HG02623 (cell line): ENCODE results near the gene TC2N.
"Not testable (repeated sequence)": the region's sequence is repeated elsewhere in the genome, so short reads cannot be mapped to it uniquely, and the experiment has no call there.

Experiments
- ATAC-seq: cut with Tn5 transposase; IDR thresholded peaks from one replicate; pipeline ENCODE4 v1.9.1; 2021; ENCODE audit warnings: moderate library complexity; ENCODE audit not compliant: unreplicated experiment

TC2N gene

DNA sequence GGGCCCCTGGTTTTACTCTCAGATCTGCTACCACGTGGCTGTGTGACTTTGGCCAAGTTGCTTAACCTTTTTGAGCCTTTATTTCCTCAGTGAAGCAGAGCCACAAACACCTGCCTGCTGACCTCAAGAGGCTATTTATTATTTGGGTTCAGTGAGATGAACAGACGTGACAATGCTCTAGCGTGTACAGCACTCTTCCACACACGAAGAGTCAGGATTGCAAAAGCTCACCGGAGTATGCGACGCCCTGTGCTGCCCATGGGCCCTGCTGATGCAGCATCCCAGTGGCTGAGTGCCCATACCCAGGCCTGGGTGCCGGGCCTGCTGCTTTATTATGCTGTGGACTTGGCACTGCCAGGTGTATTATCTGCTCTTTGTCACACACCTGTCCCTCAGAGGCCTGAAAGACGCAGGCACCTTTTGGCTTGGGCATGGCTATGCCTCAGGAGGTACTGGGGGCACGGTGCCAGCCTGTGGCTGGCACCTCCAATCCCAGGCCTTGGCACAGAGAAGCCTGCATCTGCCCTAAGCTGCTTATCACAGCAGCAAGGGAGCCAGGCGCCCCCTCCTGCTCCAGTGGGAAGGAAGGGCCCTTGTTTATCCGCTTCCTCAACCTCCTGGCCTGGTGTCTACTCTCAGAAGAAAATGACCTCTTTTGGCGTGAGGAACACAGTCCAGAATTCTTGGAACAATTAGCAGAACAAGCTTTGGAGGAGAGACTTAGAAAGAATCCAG is 22.3 kb upstream of the TC2N start:
- no peak for ATAC-seq

DNA sequence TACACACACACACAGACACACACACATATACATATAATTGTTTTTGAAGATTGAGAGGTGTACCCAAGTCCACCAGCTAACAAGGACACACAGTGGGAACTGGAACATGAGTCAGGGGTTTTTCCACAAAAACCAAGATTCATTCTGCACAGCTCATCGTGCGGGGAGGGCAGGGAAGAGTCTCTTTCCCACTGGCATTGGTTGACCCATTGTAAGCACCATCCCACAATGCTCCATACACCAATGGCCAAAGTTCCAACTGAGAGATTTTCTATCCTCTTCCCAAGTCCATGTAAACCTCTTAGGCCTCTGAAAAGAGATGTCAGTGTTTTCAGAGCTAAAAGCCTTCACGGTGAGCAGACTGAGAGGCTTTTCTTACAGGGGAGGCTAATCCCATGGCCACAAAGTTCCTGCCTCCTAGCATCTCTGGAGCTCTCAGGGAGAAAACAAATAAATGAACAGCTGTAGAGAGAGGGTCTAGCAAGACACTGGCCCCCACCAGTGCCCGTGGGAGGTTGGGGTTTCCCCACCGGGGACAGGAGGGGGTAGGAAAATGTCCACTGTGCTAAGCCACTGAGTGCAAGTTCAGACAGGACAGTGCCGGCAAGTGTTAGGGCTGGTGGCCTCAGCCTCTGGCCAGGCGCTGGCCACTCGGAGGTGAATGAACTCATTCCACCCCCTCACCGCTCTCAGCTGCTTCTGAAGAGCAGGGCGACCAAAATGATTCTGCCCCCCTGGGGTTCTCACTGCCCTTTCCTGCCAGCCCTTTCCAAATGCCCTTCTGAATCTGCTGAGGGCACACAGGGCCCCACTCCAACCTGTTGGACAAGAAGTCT is 21.5 kb upstream of the TC2N start:
- ATAC-seq, result no peak

DNA sequence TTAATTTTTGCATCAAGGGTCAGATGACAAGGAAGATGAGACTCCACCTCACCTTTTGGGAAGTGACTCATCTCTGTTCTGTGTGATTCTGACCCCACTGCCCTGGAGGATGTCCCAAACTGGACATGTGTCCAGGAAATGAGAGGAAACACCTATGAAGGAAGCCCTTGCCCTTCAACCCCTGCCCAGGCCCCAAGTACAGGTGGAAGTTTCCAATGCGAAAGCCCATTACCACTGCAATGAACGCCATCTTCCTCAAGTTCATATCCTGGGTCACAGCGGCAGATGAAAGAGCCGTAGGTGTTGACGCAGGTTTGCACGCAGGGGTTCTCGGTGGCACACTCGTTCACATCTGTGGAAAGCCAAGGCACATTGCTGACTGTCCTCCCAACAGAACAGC is 19.6 kb upstream of the TC2N start:
- ATAC-seq, result no peak

DNA sequence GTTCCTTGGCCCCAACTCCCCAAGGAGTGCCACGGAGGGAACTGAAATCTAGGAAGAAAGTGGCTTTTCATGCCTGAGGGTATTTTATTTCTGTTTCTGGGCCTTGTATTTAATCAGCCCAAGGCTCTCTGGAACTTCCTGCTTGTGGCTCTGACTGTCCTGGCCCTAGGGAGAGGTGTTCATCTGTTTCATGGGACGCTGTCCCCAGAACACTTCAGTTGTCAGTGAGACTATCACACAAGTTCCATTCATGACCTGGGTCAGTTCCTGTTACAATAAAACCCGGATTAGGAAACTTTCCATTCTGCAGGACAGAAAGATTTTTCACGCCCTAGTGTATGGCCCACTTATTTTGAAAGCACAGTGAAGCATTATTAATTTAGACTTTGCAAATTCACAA is 18.5 kb upstream of the TC2N start:
- ATAC-seq, result no peak

DNA sequence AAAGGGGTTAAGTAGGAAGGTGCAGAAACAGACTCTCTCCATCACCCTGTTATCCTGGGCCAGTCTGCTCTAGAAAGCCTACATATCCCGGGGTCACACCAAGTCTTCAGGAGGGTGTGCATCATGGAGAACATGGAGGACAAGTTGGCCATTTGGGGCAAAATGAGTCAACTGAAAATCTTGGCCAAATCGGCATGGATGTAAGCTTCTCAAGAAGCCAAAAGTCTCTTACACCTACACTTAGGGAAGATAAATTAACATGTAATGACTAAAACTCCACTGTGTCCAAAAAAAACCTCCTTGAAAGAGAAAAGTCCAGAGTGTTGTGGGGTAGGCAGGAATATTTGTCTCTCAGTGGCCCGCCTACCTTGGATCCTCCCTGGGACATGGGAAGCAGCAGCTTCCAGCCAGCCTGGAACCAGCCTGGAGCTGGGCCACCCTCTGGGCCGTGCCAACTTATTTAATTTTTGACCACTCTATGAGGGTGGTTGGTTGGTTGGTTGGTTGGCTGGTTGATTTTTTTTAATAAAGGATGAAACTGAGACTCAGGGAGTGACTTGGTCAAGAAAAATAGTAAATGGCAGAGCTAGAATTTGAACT is 17.9 kb upstream of the TC2N start:
- no peak for ATAC-seq

DNA sequence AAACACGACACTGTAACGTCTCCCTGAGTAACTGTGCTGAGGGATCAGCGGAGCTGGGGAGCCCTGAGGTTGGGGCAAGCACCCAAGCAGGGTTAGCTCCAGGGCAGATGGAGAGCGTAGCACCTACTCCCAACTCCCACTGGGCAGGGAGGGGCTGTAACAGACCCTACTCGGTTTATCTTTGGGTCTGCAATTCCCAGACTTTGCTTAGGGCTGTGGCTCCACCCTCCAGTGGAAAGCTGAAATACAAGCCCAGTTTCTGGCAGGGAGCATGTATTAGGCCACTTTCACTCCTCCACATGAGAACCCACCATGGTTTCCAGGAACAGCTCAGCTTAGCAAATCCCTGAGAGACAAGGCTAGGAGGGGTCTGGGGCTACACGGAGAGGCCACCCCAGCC is 17.3 kb upstream of the TC2N start:
- ATAC-seq, result no peak

DNA sequence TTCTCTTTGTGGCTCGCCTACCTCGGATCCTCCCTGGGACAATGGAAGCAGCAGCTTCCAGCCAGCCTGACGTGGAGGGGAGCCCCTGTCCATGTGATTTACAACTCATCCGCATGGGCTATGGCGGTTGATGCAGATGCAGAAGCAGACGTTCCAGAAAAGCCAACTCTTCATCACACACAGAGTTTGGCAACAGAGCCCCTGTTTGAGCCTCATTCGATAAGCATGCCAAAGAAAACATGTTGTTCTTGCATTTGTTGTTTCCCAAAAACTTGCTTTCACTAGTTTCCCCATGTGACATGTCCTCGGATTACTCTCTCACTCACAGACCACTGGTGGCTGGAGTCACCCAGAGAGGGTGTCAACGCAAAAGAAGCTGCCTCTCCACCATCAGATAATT is 16.4 kb upstream of the TC2N start:
- ATAC-seq, result no peak

DNA sequence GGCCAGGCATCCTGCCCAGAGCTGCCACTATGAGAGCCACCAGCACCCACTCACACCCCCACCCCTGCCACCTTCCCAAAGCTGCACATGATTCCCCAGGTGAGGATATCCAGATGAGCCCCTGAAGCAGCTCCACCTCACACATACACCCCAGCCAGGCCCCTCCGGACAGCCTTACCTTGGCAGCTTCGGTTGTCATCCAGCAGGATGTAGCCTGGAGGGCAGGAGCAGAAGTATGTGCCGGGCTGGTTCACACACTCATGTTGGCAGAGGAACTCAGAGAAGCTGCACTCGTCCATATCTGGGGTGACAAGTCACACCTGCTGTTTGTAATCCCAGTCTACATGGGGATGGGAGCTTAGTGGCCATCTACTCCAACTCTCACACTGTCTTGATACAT is 15.4 kb upstream of the TC2N start:
- ATAC-seq, result no peak

DNA sequence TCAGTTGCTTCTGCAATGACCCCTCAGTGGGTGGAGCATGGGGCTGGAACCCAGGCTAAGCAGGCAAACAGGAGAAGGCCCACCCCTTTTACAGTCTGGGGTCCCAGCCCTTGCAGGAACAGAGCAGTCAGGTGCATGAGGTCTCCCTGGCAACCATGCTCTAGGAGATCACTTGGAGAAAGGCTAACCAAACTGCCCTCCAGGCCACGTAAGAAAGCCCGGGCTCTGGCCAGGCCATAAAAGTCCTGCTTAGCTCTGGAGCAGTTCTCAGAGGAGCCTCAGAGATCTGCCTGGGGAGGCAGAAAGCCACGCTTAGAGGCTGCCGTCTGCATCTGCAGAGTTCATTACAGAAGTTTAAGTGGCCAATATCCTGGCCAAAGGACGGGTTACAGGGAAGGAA is 15.0 kb upstream of the TC2N start:
- no peak for ATAC-seq

DNA sequence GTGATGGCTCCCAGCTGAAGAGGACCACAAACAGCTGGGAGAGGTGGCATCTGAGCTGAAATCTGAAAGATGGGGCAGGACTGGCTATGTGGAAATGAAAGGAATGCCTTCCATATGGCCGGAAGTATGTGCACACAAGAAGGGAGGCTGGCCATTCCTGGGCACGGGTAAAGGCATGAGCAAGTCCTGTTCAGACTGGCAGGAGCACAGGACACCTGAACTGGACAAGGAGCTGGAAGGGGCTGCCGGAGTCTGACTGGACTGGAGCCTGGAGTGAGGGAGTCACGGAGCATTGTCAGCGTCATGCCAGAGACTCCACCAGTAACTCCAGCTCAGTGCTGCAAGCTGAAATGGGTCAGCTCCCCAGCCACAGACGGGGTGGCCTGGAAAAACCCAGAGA is 11.9 kb upstream of the TC2N start:
- ATAC-seq, result no peak

DNA sequence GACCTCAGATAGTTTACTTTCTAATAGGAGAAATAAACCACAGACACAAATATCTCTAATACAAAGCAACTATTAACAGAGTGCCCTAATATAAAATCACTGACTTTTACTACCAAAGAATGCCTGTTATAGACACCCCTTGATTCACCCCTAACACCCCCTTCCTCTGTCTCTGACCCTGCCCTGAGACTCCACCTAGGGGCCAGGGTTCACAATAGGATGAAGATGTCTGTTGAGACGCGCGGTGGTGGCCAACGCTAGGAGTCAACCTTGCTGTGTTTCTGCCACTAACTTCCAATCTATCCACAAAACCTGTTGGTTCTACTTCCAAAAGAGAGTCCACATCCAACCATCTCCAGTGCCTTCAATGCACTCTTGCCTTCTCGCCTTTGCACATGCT is 10.9 kb upstream of the TC2N start:
- no peak for ATAC-seq

DNA sequence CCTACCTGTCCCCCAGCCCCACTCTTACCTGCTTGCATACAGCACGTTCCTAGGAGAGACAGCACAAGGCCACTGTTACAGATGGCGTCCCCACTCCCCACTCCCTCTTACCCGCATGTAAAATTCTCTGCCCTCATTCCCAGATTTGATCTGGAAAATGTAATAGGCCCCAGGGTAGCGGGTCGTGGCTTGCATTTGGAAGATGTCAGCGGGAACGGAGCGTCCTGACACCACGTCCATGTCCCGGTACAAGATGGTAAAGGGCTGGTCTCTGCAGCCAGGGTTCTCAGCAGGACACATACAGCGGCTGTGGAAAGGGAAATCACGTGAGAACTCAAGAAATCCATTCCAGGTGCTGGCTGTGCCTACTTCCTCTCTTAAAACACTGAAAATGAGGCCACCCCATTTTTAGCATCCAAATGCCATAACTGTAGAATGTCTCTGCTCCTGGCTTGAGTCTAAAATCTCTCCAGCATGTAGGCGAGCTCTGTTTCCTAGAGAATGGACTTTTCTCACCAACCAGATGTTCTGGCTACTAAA is 10.1 kb upstream of the TC2N start:
- ATAC-seq, result no peak

DNA sequence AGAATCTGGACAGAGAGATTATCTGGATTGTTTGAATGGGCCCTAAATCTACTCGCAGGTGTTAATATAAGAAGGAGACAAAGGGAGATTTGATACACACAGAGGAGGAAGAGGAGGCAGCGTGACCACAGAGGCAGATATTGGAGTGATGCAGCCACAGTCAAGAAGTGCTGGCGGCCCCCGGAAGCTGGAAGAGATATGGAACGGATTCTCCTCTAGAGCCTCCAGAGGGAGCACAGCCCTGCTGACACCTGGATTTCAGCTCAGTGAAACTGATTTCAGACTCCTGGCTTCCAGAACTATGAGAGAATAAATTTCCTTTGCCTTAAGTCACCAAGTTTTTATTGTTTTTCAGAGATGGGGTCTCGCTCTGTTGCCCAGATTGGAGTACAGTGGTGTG is 9.2 kb upstream of the TC2N start:
- ATAC-seq, result no peak

DNA sequence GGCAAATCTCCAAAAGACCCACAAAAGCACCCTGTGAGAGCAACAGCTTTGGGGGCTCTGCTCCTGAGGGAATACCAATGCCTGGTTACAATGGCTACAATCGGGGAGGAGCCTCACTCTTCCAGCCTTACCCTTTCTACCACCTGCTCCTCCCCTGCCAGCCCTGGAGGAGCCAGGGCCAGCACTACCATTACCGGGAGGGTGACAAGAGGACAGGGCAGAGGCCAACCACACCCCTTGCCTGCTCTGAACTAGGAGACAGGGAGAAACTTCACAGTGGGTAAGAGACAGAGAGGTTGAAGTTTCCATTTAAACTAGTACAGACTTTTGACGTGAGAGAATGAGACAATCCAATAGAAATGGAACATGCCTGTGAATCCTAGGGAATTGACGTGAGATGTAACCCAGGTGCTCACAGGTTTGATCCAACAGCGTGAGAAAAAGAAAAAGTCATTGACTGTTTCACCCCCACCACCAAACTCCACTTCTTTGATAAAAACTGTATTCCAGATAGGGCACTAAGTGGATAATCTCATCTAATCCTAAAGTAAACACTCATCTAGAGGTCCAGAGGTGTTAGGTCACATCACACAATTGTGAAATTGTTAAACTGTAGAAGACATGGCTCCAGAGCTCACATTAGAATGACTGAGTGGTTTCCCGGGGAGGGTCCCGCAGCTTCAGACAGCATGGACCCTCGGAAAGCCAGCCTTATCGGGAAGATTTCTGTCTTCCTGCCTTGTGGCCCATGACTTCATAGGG is 8.4 kb upstream of the TC2N start:
- no peak for ATAC-seq

DNA sequence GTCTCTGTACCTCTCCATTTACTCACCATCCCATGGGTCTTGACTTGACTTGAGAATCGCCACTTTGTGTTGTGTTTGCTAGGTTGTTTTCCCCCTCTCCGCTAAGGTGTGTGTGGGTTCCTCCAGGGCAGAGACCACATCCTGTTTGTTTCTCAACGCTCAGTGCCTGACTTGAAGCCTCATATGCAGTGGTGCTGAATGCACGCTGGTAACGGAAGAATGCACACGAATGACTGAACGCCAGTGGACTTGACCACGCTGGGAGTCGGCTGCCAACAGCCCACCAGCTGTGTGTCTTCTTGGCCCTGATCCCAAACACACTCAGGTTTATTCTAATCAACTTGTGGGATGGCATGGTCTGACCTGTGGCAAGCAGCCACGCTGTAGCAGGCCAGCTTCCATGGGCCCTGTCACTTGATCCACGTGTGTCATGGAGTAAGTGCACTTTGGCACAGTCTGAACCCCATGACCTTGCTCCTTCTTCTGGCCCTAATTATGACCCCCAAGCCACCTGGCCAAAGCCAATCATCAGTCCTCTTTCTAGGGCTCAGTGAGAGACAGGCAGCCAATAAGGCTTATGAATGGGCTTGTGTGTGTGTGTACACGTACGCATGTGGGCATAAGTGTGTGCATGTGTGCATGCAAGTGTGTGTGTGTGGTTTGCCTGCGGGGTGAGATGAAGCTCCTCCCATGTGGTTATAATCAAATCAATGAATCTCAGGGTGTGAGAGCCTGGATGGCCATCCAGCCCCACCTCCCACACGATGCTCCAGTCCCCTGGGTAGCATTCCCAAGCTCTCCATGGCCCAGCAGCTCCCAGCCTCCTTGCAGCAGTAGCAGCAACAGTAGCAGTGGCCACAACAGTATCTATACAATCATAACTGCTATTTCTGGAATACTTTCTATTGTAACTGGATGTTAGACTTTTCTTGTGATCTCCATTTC is 6.4 kb upstream of the TC2N start:
- peak; percentile 85 for ATAC-seq

DNA sequence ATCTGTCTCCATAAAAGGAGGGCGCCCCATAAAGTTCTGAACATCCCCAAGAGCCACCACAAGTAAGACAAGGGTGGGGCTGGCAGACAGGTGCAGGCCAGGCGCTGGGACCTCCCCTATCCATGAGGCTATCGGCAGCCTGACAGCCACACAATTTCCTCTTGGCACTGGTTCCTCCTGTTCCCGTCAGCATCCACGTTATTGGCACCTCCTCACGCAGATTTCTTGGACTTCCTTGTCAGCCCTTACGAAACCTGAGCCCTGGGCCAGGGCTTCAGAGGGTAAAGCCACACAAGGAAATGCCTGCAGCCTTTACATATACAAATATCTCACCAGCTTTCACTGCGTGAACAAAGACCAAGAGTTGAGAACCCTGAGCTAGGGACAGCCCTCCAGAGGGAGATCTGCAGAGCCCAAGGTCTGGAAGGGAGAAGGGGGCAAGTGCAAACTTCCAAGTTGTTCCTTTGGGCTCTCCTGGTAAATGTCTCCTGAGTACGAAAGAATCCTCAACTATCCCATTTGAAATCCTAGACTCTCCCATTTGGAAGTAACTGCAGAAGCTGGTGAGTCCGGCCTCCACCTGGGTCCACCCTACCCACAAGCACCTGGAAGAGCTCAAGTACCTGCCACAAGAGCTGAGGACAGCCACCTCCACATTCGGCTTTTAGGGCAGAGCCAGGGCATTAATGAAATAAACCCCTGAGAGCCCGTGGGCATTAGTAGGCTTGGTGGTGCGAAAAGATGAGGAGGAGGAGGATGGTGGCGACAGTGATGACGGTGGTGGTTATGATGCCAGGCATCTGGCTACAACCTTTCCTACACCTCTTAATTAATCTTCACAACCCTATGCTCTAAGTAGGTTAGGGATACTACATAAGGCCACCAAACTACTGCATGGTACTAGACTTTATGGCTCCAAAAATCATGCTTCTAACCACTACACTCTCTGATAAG is 5.5 kb upstream of the TC2N start:
- no peak for ATAC-seq

DNA sequence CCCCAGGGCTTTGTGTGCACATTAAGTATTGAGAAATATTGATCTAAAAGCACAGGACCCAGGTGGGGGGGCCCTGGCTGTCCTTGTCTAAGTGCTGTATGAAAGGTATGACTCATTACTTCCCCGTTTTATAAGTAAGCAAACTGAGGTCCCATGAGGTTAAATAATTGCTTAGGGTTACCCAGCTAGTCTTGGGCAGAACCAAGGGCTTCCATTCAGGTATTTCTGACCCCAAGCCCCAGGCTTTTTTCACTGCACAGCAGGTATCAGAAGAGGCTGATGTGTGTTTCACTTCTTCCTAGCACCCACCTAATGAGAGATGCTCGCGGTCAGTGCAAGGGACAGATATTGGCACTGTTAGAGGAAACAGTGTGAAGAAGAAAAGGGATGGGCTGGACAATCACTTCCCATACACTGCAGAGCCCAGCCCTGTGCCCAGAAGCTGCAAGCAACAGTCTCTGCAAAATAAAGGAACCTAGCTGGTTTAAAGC is 4.7 kb upstream of the TC2N start:
- no peak for ATAC-seq

DNA sequence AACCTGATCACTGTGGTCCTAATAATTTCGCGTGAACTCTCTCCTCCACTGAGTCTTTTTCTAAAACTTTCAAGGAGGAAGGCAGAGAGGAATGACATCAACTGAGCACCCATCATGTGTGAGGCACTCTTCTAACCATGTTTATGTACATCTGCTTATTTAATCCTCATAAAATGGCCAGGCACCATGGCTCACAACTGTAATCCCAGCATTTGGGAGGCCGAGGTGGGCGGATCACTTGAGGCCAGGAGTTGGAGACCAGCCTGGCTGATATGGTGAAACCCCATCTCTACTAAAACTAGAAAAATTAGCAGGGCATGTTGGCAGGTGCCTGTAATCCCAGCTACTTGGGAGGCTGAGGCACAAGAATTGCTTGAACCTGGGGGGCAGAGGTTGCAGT is 4.1 kb upstream of the TC2N start:
- ATAC-seq, result not testable (repeated sequence)

DNA sequence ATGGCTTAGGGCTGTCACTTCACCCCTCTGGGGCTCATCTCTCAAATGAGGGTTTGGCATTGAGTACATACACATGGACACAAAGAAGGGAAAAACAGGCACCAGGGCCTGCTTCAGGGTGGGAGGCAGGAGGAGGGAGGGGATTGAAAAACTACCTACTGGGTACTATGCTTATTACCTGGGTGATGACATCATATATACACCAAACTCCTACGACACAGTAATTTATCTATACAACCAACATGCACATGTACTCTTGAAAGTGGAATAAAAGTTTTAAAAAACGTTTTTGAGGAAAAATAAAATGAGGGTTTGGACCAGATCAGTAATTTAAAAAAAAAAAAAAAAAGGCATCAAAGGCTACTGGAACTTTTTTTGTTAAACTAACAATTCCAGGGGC is 3.6 kb upstream of the TC2N start:
- ATAC-seq, result no peak
